ENCODE results near the gene ALPI.

Gene ALPI

GRCh38 chr2:232502911-232503808 lies 47.2 kb downstream of the ALPI start:
- DNase-seq, result peak in 1 of 2 experiments; percentile 2

- no peak for DNase-seq
Observed at GRCh38 chr2:232503809-232504323, 47.9 kb downstream of the ALPI start.

GRCh38 chr2:232504438-232504837 lies 48.5 kb downstream of the ALPI start:
- DNase-seq, result no peak

GRCh38 chr2:232505856-232506255 lies 49.9 kb downstream of the ALPI start:
- no peak for DNase-seq

- no peak for DNase-seq
Observed at GRCh38 chr2:232506709-232507108, 50.8 kb downstream of the ALPI start.

GRCh38 chr2:232508251-232508650 lies 52.3 kb downstream of the ALPI start:
- DNase-seq, result no peak
